Hippocampal formation (tissue), 2 donors: ENCODE results near the gene YY1.
A peak's percentile ranks its signal among the peaks of the same experiment; 100 is the strongest.
"Not testable (repeated sequence)": the region's sequence is repeated elsewhere in the genome, so short reads cannot be mapped to it uniquely, and the experiment has no call there.

ENCODE experiments used
- DNase-seq, 2 donors: peaks; one replicate each; lab custom pipeline; 2025; lab: John Stamatoyannopoulos, UW

The YY1 gene

GRCh38 chr14:100213956-100214769 is 24.8 kb upstream of the YY1 start:
- DNase-seq: peak; percentile 32 to 71

DNA sequence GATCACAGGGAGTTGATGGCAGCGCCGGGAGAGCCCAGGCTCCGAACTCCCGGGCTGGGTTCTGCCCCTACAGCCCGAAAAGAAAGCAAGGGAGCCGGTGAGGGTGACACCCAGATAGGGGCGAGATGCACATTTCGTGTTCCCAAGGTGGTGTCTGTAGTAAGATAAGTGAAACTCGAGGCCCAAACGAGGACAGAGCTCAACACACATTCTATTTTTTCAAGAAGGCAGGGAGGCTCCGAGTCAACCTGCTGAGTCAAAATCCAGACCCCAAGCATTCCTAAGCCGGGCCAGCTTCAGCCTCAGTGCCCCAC is 24.2 kb upstream of the YY1 start:
- no peak for DNase-seq

- no peak for DNase-seq
Measured at GRCh38 chr14:100215330-100215885, 23.5 kb upstream of the YY1 start.

DNA sequence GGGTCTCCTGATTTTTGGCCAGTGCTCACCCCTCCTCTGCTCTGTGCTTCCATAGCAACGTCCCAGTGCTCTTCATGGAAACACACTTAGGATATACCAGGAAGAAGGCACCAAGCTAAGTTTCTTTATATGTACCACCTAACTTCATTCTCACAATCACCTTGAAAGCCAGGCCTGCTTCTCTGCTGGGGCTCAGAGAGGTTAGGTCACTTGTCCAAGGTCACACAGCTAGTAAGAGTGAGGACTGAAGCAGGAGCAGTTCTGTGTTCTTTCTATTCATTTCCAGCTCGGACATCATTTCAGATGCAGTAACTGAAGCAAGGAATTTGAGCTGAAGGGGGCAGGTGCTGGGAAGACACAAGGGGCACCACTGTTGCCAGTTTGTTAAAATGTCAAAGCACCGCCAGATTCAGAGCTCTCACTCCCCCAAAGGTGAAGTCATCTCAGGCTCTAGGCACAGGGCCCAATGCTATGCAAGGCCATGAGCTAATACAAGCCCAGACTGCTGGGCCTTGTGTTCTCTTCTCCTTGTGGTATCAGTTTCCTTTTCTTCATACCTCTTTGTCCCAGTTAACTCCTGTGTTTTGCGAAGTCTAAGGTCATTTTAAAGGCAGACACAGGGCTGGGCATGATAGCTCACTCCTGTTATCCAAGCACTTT is 19.7 kb upstream of the YY1 start:
- DNase-seq: no peak

GRCh38 chr14:100221533-100222223 is 17.3 kb upstream of the YY1 start:
- no peak for DNase-seq

DNA sequence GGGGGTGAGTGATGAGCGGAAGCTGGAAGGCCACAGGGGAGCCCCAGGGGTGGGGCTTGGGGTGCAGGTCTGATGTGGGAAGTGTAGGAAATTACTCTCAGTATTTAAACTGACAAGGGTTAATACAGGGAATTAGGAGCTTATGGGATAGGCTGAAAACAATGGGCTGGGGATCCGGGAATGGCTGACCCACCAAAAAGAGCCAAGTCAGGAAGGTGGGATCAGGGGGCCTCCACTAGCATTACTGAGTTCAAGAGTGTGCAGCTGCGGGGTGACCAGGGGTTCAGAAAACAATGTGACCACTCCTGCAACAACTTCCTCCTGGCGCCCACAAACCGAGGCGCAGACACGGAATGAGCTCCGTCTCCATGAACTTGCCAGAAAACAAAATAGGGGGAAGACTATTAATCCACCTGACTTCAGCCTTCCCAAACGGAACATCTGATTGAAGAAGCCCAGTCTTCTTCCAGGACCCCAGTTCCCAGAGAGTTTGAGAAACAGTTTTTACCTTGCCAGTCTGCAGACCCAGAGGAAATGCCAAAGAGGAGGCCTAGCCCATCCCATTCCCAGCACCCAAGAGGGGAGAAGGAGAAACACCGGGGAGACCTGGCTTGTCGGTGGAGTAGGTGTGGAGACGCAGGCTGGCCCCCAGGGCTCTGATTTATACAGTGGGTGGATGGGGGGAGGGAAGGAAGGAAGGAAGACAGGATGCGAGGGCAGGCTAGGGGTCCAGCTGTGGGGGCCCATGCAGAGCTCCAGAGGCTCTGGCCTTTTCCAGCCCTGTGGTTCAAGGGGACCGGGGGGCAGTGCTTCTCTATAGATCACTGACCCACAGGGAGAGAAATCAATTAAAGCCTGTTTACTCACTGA is 16.5 kb upstream of the YY1 start:
- no peak for DNase-seq

- no peak for DNase-seq
Measured at GRCh38 chr14:100223332-100224201, 15.4 kb upstream of the YY1 start.

DNA sequence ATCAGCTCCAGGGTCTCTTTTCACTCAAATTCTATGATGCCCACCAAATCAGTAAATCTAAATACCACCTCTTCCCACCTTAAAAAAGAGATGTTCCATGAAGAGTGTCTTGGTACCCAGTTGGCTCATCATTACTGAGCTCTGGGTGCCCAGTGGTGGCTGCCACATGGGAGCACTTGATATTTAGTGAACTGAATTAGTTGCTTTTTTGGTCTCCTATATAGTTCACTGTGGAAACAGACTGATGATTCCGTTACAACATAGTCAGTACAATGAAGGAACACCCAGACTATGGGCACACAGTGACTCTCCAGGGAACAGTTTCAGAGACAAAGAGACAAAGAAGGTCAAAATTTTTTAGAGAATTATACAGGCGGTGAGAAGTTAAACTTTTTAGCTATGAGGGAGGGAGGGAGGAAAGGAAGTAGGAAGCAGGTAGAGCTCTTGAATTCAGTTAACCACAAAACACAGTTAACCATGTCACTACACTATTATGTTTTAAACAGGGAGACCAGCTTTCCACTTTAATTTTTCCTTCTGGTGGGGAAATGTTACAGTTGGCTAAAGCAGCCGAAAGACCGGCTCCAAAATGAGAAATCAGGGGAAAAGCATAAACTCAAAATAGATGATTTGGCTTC is 14.6 kb upstream of the YY1 start:
- no peak for DNase-seq

GRCh38 chr14:100225169-100225568 is 13.8 kb upstream of the YY1 start:
- no peak for DNase-seq

DNA sequence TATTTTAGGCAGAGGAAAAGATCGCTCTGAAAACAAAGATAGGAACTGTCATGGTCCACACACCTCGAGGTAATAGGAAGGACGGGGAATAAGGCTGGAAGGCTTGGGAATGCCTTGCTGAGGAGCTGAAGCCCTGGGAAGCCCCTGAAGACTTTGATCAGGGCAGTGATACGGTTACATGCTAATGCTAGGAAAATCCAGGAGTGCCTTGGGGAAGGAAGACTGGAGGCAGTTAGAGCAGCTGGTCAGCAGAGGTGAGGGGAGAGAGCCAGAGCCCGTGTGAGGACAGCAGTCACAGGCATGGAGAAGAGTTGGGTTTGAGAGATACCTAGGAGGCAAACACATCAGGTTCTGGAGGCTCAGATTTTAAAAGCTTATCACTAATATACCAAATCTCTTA is 8.6 kb upstream of the YY1 start:
- no peak for DNase-seq

DNA sequence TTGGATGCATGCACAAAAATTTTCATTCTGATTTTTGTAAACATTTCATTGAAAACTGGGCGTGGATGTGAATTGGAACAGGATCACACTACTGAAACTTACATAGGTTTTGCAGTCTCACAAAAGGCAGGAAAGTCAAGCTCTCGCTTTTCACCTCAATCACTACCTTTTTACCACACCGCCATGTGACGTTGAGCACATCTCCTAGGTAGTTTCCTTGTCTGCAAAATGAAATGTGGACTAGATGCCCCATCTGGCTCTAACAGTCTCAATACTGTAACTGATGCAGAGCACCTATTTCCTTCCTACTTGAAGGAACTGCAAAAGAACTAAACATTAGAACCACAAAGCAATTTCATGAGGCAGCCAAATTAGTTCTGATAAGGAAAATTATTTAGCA is 4.4 kb upstream of the YY1 start:
- DNase-seq: no peak

DNA sequence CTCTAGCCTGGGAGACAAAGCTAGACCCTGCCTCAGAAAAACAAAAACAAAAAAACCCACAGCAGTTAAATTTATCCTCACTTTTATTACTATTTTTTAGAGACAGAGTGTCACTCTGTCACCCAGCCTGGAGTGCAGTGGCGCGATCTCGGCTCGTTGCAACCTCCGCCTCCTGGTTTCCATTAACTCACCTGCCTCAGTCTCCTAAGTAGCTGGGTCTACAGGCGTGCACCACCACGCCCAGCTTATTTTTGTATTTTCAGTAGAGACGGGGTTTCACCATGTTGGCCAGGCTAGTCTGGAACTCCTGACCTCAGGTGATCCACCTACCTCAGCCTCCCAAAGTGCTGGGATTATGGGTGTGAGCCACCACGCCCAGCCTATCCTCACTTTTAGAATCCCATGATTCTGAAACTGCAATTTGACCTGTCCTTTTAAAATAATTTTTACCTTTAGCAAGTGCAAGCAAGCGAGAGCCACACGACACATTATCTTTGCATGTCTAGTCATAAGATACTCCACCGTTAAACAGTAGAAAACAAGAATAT is 2.6 kb upstream of the YY1 start:
- DNase-seq: not testable (repeated sequence)

DNA sequence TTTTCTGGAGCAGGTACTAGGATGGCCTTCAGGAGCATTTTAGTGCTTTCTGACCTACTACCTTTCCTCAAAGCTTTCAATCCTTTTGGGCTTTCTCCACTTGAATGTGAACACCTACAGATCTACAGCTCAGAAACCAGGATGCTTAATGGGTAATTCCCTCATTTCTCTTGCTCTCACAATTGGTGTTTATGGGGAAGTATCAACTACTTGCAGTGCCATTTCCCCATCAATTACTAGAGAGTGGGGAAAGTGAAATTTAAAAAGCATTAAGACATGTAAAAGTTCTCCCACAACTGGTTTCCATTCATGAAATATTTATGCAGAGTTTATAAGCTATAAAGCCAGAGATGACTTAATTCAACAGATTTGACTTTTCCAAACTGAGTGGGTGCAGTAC is 2.1 kb upstream of the YY1 start:
- DNase-seq: no peak

DNA sequence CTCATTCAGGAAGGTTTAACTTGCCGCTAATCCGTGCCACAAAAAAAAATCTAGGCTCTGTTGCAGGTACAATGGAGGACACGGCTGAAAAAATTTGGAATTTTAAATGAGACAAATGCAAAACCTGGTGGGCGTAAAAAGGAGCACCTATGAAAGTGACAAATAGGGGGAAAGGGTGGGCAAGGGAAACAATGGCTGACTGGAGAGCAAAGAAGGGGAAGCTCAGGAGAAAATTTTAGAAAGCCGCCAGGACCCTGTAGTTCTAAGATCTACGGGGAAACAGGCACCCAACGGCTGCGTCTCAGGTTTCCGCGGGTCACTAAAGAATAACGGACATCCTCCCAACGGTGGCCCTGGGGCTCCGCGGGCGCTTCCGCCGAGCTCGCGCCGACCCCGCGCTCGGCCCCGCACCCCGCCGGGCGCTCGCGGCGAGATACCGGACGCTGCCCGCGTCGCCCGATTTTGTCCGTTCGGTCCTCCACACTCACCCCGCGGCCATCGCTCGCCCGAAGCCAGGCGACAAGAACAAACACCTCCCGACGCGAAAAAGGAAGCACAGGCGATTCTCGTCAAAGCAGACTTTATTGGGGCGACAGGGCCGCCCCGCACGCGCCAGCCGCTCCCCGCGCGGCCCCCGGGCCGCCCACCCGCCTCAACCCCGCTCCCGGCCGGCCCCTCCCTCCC is 1.1 kb upstream of the YY1 start:
- peak in 1 of 2 donors; percentile 39 for DNase-seq

DNA sequence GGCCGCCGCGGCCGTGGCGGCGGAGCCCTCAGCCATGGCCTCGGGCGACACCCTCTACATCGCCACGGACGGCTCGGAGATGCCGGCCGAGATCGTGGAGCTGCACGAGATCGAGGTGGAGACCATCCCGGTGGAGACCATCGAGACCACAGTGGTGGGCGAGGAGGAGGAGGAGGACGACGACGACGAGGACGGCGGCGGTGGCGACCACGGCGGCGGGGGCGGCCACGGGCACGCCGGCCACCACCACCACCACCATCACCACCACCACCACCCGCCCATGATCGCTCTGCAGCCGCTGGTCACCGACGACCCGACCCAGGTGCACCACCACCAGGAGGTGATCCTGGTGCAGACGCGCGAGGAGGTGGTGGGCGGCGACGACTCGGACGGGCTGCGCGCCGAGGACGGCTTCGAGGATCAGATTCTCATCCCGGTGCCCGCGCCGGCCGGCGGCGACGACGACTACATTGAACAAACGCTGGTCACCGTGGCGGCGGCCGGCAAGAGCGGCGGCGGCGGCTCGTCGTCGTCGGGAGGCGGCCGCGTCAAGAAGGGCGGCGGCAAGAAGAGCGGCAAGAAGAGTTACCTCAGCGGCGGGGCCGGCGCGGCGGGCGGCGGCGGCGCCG is 381 bp downstream of the YY1 start:
- no peak for DNase-seq

GRCh38 chr14:100239840-100240667 is 1.1 kb downstream of the YY1 start:
- peak; percentile 70 to 82 for DNase-seq

DNA sequence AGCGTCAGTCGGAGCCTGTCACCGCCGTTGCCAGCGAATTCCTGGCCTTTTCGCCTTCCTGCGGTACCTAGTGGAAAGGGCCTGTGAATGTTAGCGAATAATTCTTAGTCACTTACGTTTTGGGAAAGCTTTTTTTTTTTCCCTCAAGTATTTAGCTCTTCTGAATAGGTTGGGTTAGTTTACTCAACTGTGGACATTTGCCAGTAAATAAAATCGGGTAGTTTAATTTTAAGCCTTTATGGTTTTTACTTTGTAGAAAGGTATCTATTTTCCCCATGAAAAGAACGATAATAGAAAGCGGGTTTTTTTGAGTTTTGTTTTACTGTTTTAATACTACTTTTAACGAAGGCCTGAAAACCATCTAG is 1.7 kb downstream of the YY1 start:
- peak in 1 of 2 donors; percentile 64 for DNase-seq

DNA sequence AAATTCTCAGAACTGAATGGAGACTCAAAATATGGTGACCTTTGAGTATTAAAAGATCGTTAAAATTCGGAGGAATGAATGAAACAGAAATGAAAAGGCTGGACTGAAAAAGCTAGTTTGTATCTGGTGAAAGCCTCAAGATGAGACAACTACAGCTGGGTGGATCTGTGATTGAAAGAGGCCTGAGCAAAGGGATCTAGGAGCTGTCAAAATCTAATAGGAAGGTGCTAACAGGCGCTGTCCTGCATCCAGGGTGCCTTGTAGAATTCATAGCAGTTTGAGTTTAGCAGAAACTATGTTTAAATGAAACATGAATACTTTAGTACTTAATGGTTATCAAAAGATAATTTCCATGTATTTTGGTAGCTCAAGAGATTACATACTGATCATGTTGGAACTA is 2.3 kb downstream of the YY1 start:
- no peak for DNase-seq
